Ascending aorta (tissue), 2 donors: ENCODE data around the gene UBE2J1. TPM values are rescaled to one million over a fixed set of nuclear protein-coding genes. Genes with fewer than 3 reads are reported as not detected.
"Not testable (repeated sequence)": the region's sequence is repeated elsewhere in the genome, so short reads cannot be mapped to it uniquely, and the experiment has no call there.

Source experiments
- DNase-seq, 2 donors: peaks; one replicate each; pipeline ENCODE4 v3.0.0-alpha.2; 2019; ENCODE audit warnings: low spot score in 2 of 2
- H3K27ac ChIP-seq, 2 donors: fragments of 200-600 bp; sonication (generic); one replicate each; pipeline ENCODE4 v1.5.1; 2016 to 2017; ENCODE audit warnings: mild to moderate bottlenecking in 1 of 2
- H3K27me3 ChIP-seq: fragments of 200-600 bp; sonication (generic); one replicate; pipeline ENCODE4 v1.5.1; 2017
- H3K36me3 ChIP-seq, 2 donors: fragments of 200-600 bp; sonication (generic); one replicate each; pipeline ENCODE4 v1.5.1; 2016
- H3K4me1 ChIP-seq, 2 donors: fragments of 200-600 bp; sonication (generic); one replicate each; pipeline ENCODE4 v1.5.1; 2016 to 2017; ENCODE audit warnings: mild to moderate bottlenecking in 1 of 2
- H3K4me3 ChIP-seq, 2 donors: fragments of 200-600 bp; sonication (generic); one replicate each; pipeline ENCODE4 v1.5.1; 2016 to 2017; ENCODE audit warnings: mild to moderate bottlenecking in 1 of 2
- H3K9me3 ChIP-seq, 2 donors: fragments of 200-600 bp; sonication (generic); one replicate each; pipeline ENCODE4 v1.5.1; 2016
- CTCF ChIP-seq, 3 experiments: fragments of 200-600 bp in 2 of 3; fragments of 450-650 bp in 1 of 3; sonication (generic) in 2 of 3; IDR thresholded peaks; one replicate each; pipeline ENCODE4 v1.5.1; 2016 to 2019; ENCODE audit warnings: antibody characterized with exemption in 3 of 3, mild to moderate bottlenecking in 1 of 3, moderate library complexity in 1 of 3
- intact Hi-C: fragments of 100-400 bp; cut with DNase I; formaldehyde crosslinking; loops from one replicate; pipeline ENCODE4 v1.15.1; 2023
- total RNA-seq: library from RNA; depleted of rRNA; stranded (reverse); fragments of >200 nt; gene quantifications from one replicate; pipeline ENCODE4 v1.1.0, GENCODE V29; 2016

Gene UBE2J1
- total RNA-seq, 1 donor from 2014 or later: 29.5 TPM

DNA sequence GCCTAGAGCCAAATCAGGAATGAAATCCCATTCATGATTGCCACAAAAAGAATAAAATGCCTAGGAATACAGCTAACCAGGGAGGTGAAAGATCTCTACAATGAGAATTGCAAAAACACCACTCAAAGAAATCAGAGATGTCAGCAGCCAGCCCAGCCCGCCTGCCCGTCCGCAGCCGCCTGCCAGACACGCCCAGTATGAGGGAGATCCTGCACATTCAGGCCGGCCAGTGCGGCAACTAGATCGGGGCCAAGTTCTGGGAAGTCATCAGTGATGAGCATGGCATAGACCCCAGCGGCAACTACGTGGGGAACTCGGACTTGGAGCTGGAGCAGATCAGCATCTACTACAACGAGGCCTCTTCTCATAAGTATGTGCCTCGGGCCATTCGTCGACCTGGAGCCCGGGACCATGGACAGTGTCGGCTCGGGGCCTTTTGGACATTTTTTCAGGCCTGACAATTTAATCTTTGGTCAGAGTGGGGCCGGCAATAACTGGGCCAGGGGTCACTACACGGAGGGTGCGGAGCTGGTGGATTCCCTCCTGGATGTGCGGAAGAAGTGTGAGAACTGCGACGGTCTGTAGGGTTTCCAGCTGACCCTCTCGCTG, 50.8 kb downstream of the UBE2J1 start:
- intact Hi-C loops: no loop called here
- DNase-seq: no peak
- H3K4me1 ChIP-seq: peaks cover 9 to 18% of the 10 kb centered on the region in 2 donors
- no peaks in the 10 kb centered on the region for H3K36me3 ChIP-seq
- no peaks in the 10 kb centered on the region for H3K27me3 ChIP-seq
- no peak overlapping the region for H3K27ac ChIP-seq
- TF ChIP-seq CTCF (IDR thresholded peaks at IDR 0.05): no peak
- H3K9me3 ChIP-seq: no peaks in the 10 kb centered on the region
- H3K4me3 ChIP-seq: no peak overlapping the region

DNA sequence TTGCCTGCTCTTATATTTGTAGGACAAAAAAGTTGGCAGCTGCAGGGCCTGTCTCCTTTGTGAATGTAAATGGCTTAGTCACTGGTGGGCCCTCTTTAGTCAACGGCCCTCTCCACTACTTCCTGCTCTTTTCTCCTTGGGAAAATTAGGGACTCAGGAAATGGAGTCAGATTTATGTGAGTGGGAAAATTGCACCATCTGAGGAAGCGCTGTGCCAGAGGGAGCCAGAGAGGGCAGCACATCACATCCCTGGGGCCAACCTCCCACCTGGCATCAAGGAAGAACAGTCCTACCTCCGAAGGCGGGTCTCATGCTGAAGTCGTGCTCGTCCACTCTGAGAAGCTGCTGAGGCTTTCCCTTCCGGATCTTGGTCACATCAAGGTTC, 53.1 kb downstream of the UBE2J1 start:
- H3K4me3 ChIP-seq: no peak overlapping the region
- H3K9me3 ChIP-seq: no peaks in the 10 kb centered on the region
- intact Hi-C loops: loop anchor here (5.0 kb wide), 1 partner anchor 53 kb away; the partner anchor contains the start of gene UBE2J1
- peaks cover 9 to 18% of the 10 kb centered on the region in 2 donors for H3K4me1 ChIP-seq
- H3K27me3 ChIP-seq: no peaks in the 10 kb centered on the region
- H3K27ac ChIP-seq: no peak overlapping the region
- no peak for TF ChIP-seq CTCF (IDR thresholded peaks at IDR 0.05)
- H3K36me3 ChIP-seq: no peaks in the 10 kb centered on the region
- no peak for DNase-seq

DNA sequence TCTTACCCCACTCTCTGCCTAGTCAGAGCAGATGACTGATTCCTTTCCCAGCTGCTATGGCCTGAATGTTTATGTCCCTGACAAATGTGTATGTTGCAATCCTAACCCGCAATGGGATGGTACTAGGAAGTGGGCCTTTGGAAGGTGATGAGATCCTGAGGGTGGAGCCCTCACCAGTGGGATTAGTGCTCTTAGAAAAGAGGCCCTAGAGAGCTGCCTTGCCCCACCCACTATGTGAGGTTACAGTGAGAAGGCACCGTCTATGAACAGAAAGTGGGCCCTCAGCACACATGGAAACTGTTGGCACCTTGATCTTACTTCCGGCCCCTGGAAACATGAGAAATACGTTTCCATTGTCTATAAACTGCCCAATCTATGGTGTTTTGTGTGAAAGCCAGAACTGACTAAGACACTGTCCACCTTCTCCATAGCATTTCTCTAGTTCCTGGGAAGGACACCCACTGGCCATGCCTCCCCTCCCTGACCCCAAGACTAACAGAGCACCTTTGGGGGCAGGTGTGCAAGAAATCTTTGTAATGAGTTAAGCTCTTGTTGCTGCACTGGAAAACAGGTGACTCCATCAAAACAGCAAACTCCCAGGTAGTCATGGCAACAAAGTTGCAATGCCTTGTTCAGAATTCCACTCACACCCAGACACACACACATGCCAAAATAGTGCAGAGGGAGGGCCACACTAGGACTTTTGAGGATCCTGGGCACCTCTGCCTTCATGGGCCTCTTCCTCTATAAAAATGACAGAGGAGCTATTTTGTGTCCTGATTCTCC, 53.6 kb downstream of the UBE2J1 start:
- Histone ChIP-seq H3K27ac (peak overlapping the region in 1 of 2 donors; percentile 64), H3K9me3 (no peaks in the 10 kb centered on the region), H3K4me1 (peaks cover 9 to 18% of the 10 kb centered on the region in 2 donors), H3K36me3 (no peaks in the 10 kb centered on the region), H3K4me3 (no peak overlapping the region), H3K27me3 (no peaks in the 10 kb centered on the region)
- DNase-seq: no peak
- intact Hi-C loops: loop anchor here (5.0 kb wide), 1 partner anchor 53 kb away; the partner anchor contains the start of gene UBE2J1
- no peak for TF ChIP-seq CTCF (IDR thresholded peaks at IDR 0.05)

GRCh38 chr6:89297695-89298351, 54.7 kb downstream of the UBE2J1 start:
- DNase-seq: peak; percentile 38 to 85
- Histone ChIP-seq H3K27ac (peak overlapping the region; percentile 17 to 64), H3K4me1 (peaks cover 9 to 18% of the 10 kb centered on the region in 2 donors), H3K9me3 (no peaks in the 10 kb centered on the region), H3K27me3 (no peaks in the 10 kb centered on the region), H3K36me3 (no peaks in the 10 kb centered on the region), H3K4me3 (peak overlapping the region in 1 of 2 donors; percentile 18)
- no peak for TF ChIP-seq CTCF (IDR thresholded peaks at IDR 0.05)
- intact Hi-C loops: loop anchor here (5.0 kb wide), 1 partner anchor 54 kb away; the partner anchor contains the start of gene UBE2J1

GRCh38 chr6:89295981-89296380, 56.5 kb downstream of the UBE2J1 start:
- no peak for TF ChIP-seq CTCF (IDR thresholded peaks at IDR 0.05)
- H3K4me1 ChIP-seq: peaks cover 9 to 18% of the 10 kb centered on the region in 2 donors
- intact Hi-C loops: loop anchor here (5.0 kb wide), 1 partner anchor 56 kb away; the partner anchor contains the start of gene UBE2J1
- no peak overlapping the region for H3K27ac ChIP-seq
- DNase-seq: no peak
- H3K4me3 ChIP-seq: no peak overlapping the region
- H3K36me3 ChIP-seq: no peaks in the 10 kb centered on the region
- H3K27me3 ChIP-seq: no peaks in the 10 kb centered on the region
- no peaks in the 10 kb centered on the region for H3K9me3 ChIP-seq

- H3K36me3 ChIP-seq, H3K4me3 ChIP-seq, H3K27me3 ChIP-seq, DNase-seq, H3K9me3 ChIP-seq, H3K27ac ChIP-seq: not testable (repeated sequence)
- H3K4me1 ChIP-seq: peaks cover 9 to 18% of the 10 kb centered on the region in 2 donors
- intact Hi-C loops: loop anchor here (5.0 kb wide), 1 partner anchor 57 kb away; the partner anchor contains the start of gene UBE2J1
These were observed 57.4 kb downstream of the UBE2J1 start for GRCh38 chr6:89295116-89295515.
